Immature natural killer cell (primary cell): ENCODE measurements around the gene C3. TPM values are rescaled to one million over a fixed set of nuclear protein-coding genes. Genes with fewer than 3 reads are reported as not detected.
"Not testable (repeated sequence)": the region's sequence is repeated elsewhere in the genome, so short reads cannot be mapped to it uniquely, and the experiment has no call there.

ENCODE experiments used
- DNase-seq, 3 donors: peaks; one replicate each; pipeline ENCODE4 v3.0.0; 2022; ENCODE audit warnings: mixed read lengths in 1 of 3
- H3K27ac Mint-ChIP-seq, 6 donors: one replicate each; pipeline ENCODE4 v1.8.0; 2020; ENCODE audit warnings: mixed read lengths in 6 of 6, mild to moderate bottlenecking in 5 of 6, inconsistent platforms in 4 of 6, moderate library complexity in 3 of 6
- H3K27me3 Mint-ChIP-seq, 3 donors: one replicate each; pipeline ENCODE4 v1.8.0; 2020 to 2021; ENCODE audit warnings: low read depth in 3 of 3, mild to moderate bottlenecking in 3 of 3, mixed read lengths in 3 of 3, moderate library complexity in 3 of 3, inconsistent platforms in 1 of 3
- H3K36me3 Mint-ChIP-seq, 3 donors: one replicate each; pipeline ENCODE4 v1.8.0; 2020; ENCODE audit warnings: mixed read lengths in 3 of 3, inconsistent platforms in 2 of 3, mild to moderate bottlenecking in 2 of 3
- H3K4me1 Mint-ChIP-seq, 2 donors: one replicate each; pipeline ENCODE4 v1.8.0; 2020; ENCODE audit warnings: inconsistent platforms in 2 of 2, mild to moderate bottlenecking in 2 of 2, mixed read lengths in 2 of 2, moderate library complexity in 1 of 2
- H3K4me3 Mint-ChIP-seq, 5 donors: one replicate each; pipeline ENCODE4 v1.8.0; 2020; ENCODE audit warnings: mild to moderate bottlenecking in 5 of 5, mixed read lengths in 5 of 5, inconsistent platforms in 3 of 5, moderate library complexity in 3 of 5
- H3K9me3 Mint-ChIP-seq, 6 donors: one replicate each; pipeline ENCODE4 v1.8.0; 2020; ENCODE audit warnings: mild to moderate bottlenecking in 6 of 6, mixed read lengths in 6 of 6, inconsistent platforms in 4 of 6, moderate library complexity in 3 of 6
- polyA plus RNA-seq, 3 donors: library from polyadenylated mRNA; unstranded; fragments of 300-500 nt; fragmentation: Illumina TruSeq; gene quantifications; one replicate each; pipeline ENCODE4 v1.2.3, GENCODE V29; 2021

The C3 gene
- polyA plus RNA-seq, 3 donors from 2014 or later: 0.09 to 0.78 TPM; not detected in 1

DNA sequence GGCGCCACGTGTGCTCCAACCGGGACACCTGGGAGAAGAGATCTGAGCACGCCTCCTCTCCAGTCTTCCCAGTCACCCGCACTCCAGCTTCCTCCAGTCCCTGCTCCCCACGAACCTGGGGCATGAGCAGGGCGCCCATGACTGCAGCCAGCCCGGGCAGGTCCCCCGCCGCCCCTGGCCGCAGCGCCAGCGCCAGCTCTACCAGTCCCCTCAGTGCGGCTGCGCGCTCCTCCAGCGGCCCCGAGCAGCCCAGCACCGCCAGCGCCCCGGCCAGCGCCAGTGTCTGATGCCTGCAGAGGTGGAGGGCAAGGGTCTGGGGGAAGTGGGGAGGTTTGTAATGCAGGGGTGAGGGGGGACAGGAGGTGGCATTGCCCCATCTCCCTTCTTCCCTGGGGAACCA, 33.7 kb upstream of the C3 start:
- no peak overlapping the region for H3K4me3 Mint-ChIP-seq
- no peak overlapping the region for H3K27ac Mint-ChIP-seq
- no peak for DNase-seq
- peaks cover 11 to 13% of the 10 kb centered on the region in 2 donors for H3K4me1 Mint-ChIP-seq
- H3K27me3 Mint-ChIP-seq: peaks cover 0 to 1% (median 1%) of the 10 kb centered on the region in 3 donors
- no peaks in the 10 kb centered on the region for H3K9me3 Mint-ChIP-seq
- H3K36me3 Mint-ChIP-seq: peaks cover 5 to 7% (median 5%) of the 10 kb centered on the region in 3 donors

DNA sequence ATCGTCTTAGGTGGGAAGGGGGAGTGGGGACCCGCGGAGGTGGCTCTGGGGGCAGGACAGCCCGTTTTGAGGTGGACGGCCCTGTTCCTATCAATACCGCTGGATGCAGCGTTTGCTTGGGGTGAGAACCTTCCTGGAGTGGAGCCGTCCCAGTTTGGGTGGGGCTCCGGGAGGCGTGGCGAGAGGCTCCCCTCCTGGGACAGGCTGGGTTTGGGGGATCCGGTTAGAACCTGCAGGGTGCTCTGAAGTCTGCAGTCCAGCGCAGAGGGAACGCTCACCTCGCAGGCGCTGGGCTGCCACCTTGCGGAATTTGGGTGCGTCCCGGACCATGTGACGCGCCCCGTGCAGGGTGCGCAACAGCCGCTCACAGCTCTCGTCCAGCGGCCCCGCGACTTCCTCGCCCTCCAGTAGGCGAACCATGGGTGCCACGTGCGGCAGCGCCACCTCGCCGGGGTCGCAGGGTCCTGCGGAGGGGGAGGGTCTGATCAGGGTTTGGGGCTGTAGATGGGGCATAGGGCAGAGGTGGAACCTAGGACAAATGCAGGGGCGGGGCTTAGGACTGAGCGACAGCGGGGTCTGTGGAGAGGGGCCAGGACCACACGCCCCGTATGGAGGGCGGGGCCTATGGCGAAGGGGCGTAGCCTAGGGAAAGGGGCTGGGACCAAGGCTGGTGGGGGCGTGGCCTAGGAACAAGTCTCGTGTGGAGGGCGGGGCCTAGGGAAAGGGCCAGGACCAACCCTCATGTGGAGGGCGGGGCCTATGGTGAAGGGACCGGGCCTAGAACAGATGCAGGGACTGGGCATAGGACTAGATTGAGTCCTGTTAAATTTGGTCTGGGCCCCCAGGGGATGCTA, 33.0 kb upstream of the C3 start:
- H3K4me1 Mint-ChIP-seq: peaks cover 11 to 13% of the 10 kb centered on the region in 2 donors
- H3K27ac Mint-ChIP-seq: peak overlapping the region; percentile 34 to 87 (median 80)
- H3K36me3 Mint-ChIP-seq: peaks cover under 1 to 8% (median under 1%) of the 10 kb centered on the region in 3 donors
- H3K27me3 Mint-ChIP-seq: peaks cover 0 to 1% (median 1%) of the 10 kb centered on the region in 3 donors
- no peaks in the 10 kb centered on the region for H3K9me3 Mint-ChIP-seq
- peak; percentile 77 to 82 (median 81) for DNase-seq
- peak overlapping the region; percentile 79 to 87 (median 83) for H3K4me3 Mint-ChIP-seq

DNA sequence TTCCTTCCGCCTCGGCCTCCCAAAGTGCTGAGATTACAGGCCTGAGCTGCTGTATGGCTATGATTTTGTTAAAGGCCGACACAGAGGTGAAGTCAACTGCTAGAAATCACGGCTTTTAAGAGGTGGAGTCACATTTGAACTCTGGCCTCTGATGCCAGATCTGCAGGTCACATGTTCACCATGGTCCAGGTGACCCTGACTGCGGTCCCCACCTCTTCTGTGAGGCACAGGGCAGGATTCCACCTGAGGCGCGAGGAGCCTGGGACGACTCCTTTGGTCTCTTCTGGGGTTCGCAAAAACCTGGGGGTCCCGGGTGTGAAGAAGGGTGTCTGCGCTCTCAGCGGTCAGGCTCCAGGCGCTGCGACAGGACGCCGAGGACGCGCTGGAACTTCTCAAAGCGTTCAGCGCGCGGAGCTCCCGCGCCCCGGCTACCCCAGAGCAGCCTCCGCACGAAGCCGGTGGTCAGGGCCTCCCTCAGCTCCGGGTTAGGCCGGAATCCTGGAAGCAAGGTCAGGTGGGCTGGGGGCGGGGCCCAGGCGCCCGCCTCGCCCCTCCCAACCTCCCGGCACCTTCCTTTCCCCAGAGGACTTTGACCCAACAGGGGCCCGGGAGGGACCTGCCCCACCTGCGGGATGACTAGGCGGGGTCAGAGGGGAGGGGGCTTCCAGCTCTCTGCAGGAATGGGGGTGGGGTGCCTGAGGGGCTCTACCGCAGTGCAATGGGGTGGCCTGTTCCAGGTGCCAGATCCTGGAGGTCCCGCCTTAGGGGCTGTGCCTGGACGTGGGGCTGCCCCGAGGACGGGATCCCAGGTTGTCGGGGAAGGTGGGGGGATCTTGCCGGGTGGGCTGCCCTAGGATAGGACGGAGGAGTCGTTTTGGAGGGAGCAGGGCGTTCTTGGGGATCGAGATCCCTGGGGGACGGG, 32.1 kb upstream of the C3 start:
- H3K4me3 Mint-ChIP-seq: peak overlapping the region in 3 of 5 donors; percentile 83 to 87 (median 86)
- H3K27ac Mint-ChIP-seq: peak overlapping the region in 2 of 6 donors; percentile 34 to 57
- DNase-seq: no peak

DNA sequence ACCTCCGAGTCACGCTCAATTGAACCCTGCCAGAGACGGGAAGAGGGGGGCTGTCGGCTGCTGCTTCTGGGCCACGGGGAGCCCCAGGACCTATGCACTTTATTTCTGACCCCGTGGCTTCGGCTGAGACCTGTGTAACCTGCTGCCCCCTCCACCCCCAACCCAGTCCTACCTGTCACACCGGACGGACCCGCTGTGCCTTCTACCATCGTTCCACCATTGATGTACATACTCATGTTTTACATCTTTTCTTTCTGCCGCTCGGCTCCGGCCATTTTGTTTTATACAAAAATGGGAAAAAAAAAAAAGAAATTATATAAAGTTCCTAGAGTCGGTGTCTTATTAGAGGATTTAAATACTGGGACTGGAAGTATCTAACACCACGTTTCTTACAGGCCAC, 30.7 kb upstream of the C3 start:
- H3K4me1 Mint-ChIP-seq: peaks cover 11 to 13% of the 10 kb centered on the region in 2 donors
- no peak for DNase-seq
- H3K27me3 Mint-ChIP-seq: peaks cover 0 to 1% (median 0%) of the 10 kb centered on the region in 3 donors
- no peaks in the 10 kb centered on the region for H3K9me3 Mint-ChIP-seq
- no peak overlapping the region for H3K27ac Mint-ChIP-seq
- H3K36me3 Mint-ChIP-seq: peaks cover 0 to 8% (median 0%) of the 10 kb centered on the region in 3 donors
- no peak overlapping the region for H3K4me3 Mint-ChIP-seq

More for the DNA sequence above, 32.1 kb upstream of the C3 start:
- Mint-ChIP-seq H3K9me3 (no peaks in the 10 kb centered on the region), H3K36me3 (peaks cover 0 to 8% (median 0%) of the 10 kb centered on the region in 3 donors), H3K27me3 (peaks cover 0 to 1% (median 1%) of the 10 kb centered on the region in 3 donors), H3K4me1 (peaks cover 11 to 13% of the 10 kb centered on the region in 2 donors)

DNA sequence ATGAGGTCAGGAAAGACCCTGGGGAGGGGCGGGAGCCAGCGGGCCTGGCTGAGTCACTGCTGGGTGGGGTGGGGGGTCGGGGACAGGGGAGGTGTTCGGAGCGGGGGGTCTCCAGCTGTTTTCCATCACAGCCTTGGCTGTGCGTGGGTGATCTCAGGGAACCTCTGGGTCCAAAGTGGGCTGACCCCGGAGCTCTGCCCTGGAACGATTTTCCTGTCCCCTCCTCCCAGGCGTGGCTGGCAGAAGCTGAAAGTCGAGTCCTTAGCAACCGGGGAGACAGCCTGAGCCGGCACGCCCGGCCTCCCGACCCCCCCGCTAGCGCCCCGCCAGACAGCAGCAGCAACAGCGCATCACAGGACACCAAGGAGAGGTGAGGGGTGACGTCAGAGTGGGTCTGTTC, 29.6 kb upstream of the C3 start:
- Mint-ChIP-seq H3K27ac (no peak overlapping the region), H3K27me3 (peaks cover 0 to 1% (median 0%) of the 10 kb centered on the region in 3 donors), H3K4me3 (no peak overlapping the region), H3K9me3 (no peaks in the 10 kb centered on the region), H3K36me3 (peaks cover 0 to 15% (median 3%) of the 10 kb centered on the region in 3 donors), H3K4me1 (peaks cover 11 to 13% of the 10 kb centered on the region in 2 donors)
- no peak for DNase-seq

DNA sequence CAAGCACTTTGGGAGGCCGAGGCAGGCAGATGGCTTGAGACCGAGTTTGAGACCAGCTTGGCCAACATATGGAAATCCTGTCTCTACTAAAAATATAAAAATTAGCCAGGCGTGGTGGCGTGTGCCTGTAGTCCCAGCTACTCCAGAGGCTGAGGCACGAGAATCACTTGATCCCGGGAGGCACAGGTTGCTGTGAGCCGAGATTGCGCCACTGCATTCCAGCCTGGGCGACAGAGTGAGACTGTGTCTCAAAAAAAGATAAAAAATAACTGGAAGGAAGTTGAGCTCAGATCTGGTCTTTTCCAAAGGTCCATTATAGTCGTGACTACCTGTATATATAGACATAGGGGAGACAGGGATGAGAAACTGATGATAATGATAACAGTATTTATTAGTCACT, 28.1 kb upstream of the C3 start:
- not testable (repeated sequence) for H3K27ac Mint-ChIP-seq, H3K4me3 Mint-ChIP-seq
- peaks cover 3 to 15% (median 4%) of the 10 kb centered on the region in 3 donors for H3K36me3 Mint-ChIP-seq

DNA sequence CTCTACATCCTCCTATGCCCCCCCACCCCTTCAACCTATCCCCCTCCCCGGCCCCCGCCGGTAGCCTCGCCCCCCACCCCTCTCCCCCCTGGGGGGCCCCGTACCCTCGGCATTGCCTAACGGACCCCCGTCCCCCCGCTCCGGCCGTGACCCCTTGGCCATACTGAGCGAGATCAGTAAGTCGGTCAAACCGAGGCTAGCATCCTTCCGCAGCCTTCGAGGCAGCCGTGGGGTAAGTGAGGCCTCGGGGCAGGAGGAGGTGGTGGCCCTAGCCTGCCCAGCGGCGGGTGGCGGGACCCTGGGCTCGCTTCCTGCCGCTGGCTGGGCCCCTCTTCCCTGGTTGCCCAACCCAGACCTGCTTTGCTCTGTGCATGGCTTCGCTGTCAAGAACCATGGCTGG, 25.5 kb upstream of the C3 start:
- H3K27me3 Mint-ChIP-seq: peaks cover 2 to 3% (median 2%) of the 10 kb centered on the region in 3 donors
- H3K36me3 Mint-ChIP-seq: peaks cover 3 to 15% (median 4%) of the 10 kb centered on the region in 3 donors
- DNase-seq: no peak
- H3K9me3 Mint-ChIP-seq: no peaks in the 10 kb centered on the region
- H3K27ac Mint-ChIP-seq: no peak overlapping the region
- H3K4me3 Mint-ChIP-seq: no peak overlapping the region
- H3K4me1 Mint-ChIP-seq: peaks cover 0 to 3% of the 10 kb centered on the region in 2 donors

More for the DNA sequence above, 28.1 kb upstream of the C3 start:
- not testable (repeated sequence) for H3K9me3 Mint-ChIP-seq, H3K27me3 Mint-ChIP-seq, H3K4me1 Mint-ChIP-seq, DNase-seq

DNA sequence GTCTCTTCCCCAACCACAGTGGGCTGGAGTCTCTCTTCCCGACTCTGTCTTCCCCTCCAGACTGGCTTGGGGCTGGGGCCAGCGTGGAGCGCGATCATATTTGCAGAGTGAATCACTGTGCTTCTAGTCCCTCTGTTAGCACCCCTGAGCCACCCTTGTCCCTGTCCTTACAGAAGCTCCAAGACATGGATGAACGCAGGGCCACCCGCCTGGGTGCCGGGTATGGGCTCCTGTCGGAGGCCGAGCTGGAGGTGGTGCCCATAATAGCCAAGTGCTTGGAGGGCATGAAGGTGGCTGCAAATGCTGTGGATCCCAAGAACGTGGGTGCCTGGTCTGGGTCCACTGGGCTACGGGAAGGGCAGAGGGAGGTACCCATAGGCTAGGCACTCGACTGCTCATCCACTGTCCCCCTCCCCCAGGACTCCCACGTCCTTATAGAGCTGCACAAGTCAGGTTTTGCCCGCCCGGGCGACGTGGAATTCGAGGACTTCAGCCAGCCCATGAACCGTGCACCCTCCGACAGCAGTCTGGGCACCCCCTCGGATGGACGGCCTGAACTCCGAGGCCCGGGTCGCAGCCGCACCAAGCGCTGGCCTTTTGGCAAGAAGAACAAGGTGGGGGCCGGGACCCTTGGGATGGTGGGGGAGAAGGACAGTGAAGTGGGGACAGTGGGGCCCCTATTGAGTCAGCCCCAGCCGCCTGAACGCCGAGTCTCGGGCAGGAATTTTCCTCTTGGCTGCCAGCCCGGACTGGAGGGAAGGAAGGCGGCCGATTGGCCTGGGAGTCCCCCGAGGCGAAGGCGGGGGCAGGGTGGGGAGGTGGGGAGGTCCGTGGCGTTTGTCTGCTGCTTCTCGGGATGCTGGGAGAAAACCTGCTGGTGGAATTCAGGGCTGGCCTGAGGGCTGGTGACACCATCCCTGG, 24.2 kb upstream of the C3 start:
- Mint-ChIP-seq H3K27ac (peak overlapping the region in 1 of 6 donors; percentile 55), H3K27me3 (peaks cover 2 to 3% (median 2%) of the 10 kb centered on the region in 3 donors), H3K4me1 (peaks cover 0 to 8% of the 10 kb centered on the region in 2 donors), H3K9me3 (no peaks in the 10 kb centered on the region), H3K4me3 (no peak overlapping the region), H3K36me3 (peaks cover 3 to 13% (median 4%) of the 10 kb centered on the region in 3 donors)
- no peak for DNase-seq

DNA sequence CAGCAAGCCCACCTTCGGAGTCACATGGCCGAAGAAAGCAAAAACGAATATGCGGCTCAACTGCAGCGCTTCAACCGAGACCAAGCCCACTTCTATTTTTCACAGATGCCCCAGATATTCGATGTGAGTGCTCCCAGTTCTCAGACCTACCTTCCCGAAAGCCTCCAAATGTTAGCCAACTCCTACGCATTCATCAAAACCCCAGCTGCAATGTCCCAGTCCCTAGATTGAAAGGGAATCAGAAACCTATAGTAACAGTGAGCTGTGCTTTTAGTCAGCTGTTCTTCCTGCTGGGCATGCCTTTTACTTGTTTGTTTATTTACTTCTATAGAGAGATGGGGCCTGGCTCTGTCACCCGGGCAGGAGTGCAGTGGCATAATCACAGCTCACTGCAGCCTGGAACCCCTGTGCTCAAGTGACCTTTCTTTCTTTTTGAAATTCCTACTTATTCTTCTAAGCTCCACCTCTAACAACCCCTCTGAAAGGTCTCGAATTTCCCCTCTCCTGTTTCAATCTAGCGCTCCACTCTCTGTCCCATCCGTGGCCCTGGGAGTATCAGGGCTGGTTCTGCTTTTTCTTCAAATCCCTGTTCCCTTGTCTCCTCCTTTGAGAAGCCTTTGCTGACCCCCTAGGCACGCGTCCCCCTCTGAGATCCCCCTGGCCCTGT, 23.4 kb upstream of the C3 start:
- Mint-ChIP-seq H3K27ac (peak overlapping the region in 3 of 6 donors; percentile 28 to 55 (median 32)), H3K4me1 (peaks cover 7 to 14% of the 10 kb centered on the region in 2 donors), H3K36me3 (peaks cover 3 to 7% (median 4%) of the 10 kb centered on the region in 3 donors), H3K4me3 (no peak overlapping the region), H3K27me3 (peaks cover 2 to 3% (median 2%) of the 10 kb centered on the region in 3 donors), H3K9me3 (peaks cover 0 to under 1% (median 0%) of the 10 kb centered on the region in 6 donors)
- no peak for DNase-seq

DNA sequence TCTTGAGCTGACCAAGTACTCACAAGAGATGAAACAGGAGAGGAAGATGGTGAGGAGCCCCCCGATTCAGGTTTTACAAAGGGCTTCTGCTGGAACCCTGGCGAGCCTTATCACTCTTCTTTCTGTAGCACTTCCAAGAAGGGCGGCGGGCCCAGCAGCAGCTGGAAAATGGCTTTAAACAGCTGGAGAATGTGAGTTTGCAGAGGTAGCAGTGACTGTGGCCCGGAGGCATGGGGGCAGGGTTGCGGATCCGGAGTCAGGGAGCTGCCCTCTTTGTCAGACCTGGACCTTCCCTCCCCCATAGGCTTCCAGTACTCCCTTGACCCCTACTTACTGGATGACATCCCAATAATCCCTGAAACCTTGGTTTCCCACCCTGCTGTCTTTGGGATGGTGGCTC, 22.6 kb upstream of the C3 start:
- H3K27me3 Mint-ChIP-seq: peaks cover 2 to 10% (median 6%) of the 10 kb centered on the region in 3 donors

DNA sequence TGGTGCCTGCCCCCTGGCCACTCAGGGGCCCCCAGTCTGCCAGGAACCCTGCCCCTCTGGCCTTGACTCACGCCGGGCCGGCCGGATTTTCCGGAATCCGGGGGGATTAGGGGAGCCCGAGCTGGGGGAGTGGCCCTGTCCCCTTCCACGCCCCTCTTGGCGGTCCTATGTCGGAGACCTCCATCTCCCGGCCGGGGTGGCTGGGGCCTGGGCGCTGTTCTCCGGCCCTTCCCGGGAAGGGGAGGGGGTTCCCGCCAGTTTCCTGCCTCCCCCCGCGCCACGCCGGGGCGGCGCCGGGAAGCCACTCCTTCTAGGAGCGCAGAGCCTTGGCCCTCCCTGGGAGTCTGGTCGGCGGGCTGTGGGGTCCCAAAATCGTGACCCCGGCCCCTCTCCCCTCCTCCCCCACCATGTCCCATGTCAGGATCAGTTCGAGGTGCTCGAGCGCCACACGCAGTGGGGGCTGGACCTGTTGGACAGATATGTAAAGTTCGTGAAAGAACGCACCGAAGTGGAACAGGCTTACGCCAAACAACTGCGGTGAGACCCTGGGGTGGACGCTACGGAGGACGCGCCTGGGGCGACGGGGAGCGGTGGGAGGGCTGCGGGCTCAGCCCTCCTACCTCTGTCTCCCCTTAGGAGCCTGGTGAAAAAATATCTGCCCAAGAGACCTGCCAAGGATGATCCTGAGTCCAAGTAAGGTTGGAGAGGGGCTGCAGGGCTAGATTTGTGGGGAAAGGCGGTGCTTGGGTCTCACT, 20.3 kb upstream of the C3 start:
- peak overlapping the region; percentile 40 to 66 (median 52) for H3K4me3 Mint-ChIP-seq
- peaks cover 3 to 7% (median 4%) of the 10 kb centered on the region in 3 donors for H3K36me3 Mint-ChIP-seq
- H3K27ac Mint-ChIP-seq: peak overlapping the region in 2 of 6 donors; percentile 13 to 40
- H3K4me1 Mint-ChIP-seq: peaks cover 32 to 38% of the 10 kb centered on the region in 2 donors
- peaks cover 7 to 22% (median 12%) of the 10 kb centered on the region in 3 donors for H3K27me3 Mint-ChIP-seq
- peaks cover 0 to 1% (median 0%) of the 10 kb centered on the region in 6 donors for H3K9me3 Mint-ChIP-seq
- no peak for DNase-seq

More for the DNA sequence above, 22.6 kb upstream of the C3 start:
- H3K4me1 Mint-ChIP-seq: peaks cover 14 to 22% of the 10 kb centered on the region in 2 donors
- H3K36me3 Mint-ChIP-seq: peaks cover 3 to 7% (median 4%) of the 10 kb centered on the region in 3 donors
- no peak for DNase-seq
- H3K4me3 Mint-ChIP-seq: no peak overlapping the region
- no peak overlapping the region for H3K27ac Mint-ChIP-seq
- H3K9me3 Mint-ChIP-seq: peaks cover 0 to 1% (median 0%) of the 10 kb centered on the region in 6 donors
